HepG2 (cell line): ENCODE data around the gene CHD9. TPM values are rescaled to one million over a fixed set of nuclear protein-coding genes. Genes with fewer than 3 reads are reported as not detected.

Experiments used
- DPF2 ChIP-seq: sonication (generic); formaldehyde crosslinking; IDR thresholded peaks from 2 replicates; pipeline ENCODE4 v1.4.0; 2020; ENCODE audit warnings: mild to moderate bottlenecking, low read depth, missing genetic modification reagents, borderline replicate concordance
- GPN1 ChIP-seq: sonication (generic); formaldehyde crosslinking; IDR thresholded peaks from 2 replicates; pipeline ENCODE4 v1.5.1; 2020; ENCODE audit warnings: missing genetic modification reagents, borderline replicate concordance
- HOXA9 ChIP-seq: sonication (generic); formaldehyde crosslinking; IDR thresholded peaks from 2 replicates; pipeline ENCODE4 v1.8.1; 2022; ENCODE audit warnings: missing genetic modification reagents, mild to moderate bottlenecking, moderate library complexity, borderline replicate concordance
- KDM4B ChIP-seq: sonication (generic); formaldehyde crosslinking; IDR thresholded peaks from 2 replicates; pipeline ENCODE4 v1.4.0; 2020; ENCODE audit warnings: missing genetic modification reagents
- KLF11 ChIP-seq: IDR thresholded peaks from 2 replicates; pipeline ENCODE4 v1.6.1; 2016; ENCODE audit warnings: missing compliant biosample characterization
- MIER3 ChIP-seq: IDR thresholded peaks from 2 replicates; pipeline ENCODE4 v1.6.1; 2016; ENCODE audit warnings: missing compliant biosample characterization, borderline replicate concordance
- NFYC ChIP-seq: IDR thresholded peaks from 2 replicates; pipeline ENCODE4 v1.6.1; 2016; ENCODE audit warnings: missing genetic modification reagents, missing compliant biosample characterization
- NRL ChIP-seq: sonication (generic); formaldehyde crosslinking; IDR thresholded peaks from 2 replicates; pipeline ENCODE4 v1.5.0; 2020; ENCODE audit warnings: missing genetic modification reagents, mild to moderate bottlenecking, moderate library complexity, borderline replicate concordance
- SMARCE1 ChIP-seq: fragments of 450-650 bp; IDR thresholded peaks from 2 replicates; pipeline ENCODE4 v1.6.1; 2017; ENCODE audit warnings: borderline replicate concordance
- TGIF2 ChIP-seq: IDR thresholded peaks from 2 replicates; pipeline ENCODE4 v1.6.1; 2016; ENCODE audit warnings: control low read depth, missing compliant biosample characterization
- ZBTB20 ChIP-seq: sonication (generic); formaldehyde crosslinking; IDR thresholded peaks from 2 replicates; pipeline ENCODE4 v1.8.1; 2023; ENCODE audit warnings: missing genetic modification reagents, low read depth, mild to moderate bottlenecking, borderline replicate concordance
- ZFP1 ChIP-seq: IDR thresholded peaks from 2 replicates; pipeline ENCODE4 v1.6.1; 2016
- ZNF614 ChIP-seq: IDR thresholded peaks from 2 replicates; pipeline ENCODE4 v1.6.1; 2018; ENCODE audit warnings: missing biosample characterization, missing genetic modification reagents, inconsistent platforms, borderline replicate concordance
- ZNF615 ChIP-seq: sonication (generic); formaldehyde crosslinking; IDR thresholded peaks from 2 replicates; pipeline ENCODE4 v1.5.0; 2020; ENCODE audit warnings: mild to moderate bottlenecking, missing genetic modification reagents, borderline replicate concordance
- ZNF773 ChIP-seq: sonication (generic); formaldehyde crosslinking; IDR thresholded peaks from 2 replicates; pipeline ENCODE4 v1.4.0; 2020; ENCODE audit warnings: missing genetic modification reagents, borderline replicate concordance
- ZNF781 ChIP-seq: sonication (generic); formaldehyde crosslinking; IDR thresholded peaks from 2 replicates; pipeline ENCODE4 v1.5.1; 2020; ENCODE audit warnings: borderline replicate concordance, mild to moderate bottlenecking, missing genetic modification reagents; ENCODE audit errors: not compliant biosample characterization
- polyA plus RNA-seq, 8 experiments: library from polyadenylated mRNA; depleted of rRNA in 3 of 8; stranded (reverse) in 7 of 8; unstranded in 1 of 8; fragments of >200 nt; fragmentation: Illumina TruSeq in 4 of 8; extraction: Trizol in 4 of 8; gene quantifications; 2 replicates each; pipeline versions ENCODE4 v1.2.1 to v1.2.3, GENCODE V29; 2011 to 2016; ENCODE audit warnings: low read depth in 4 of 8, missing spikeins in 1 of 8, mixed read lengths in 1 of 8; ENCODE audit not compliant: insufficient read depth in 1 of 8
- total RNA-seq, 5 experiments: library from RNA; depleted of rRNA; stranded (reverse); fragments of >200 nt; fragmentation: Illumina TruSeq; extraction: Trizol; gene quantifications; 2 replicates each; pipeline ENCODE4 v1.2.3, GENCODE V29; 2016; ENCODE audit warnings: low read depth in 1 of 5
- TF ChIP-seq, protein P1 (sequence below): sonication (generic); formaldehyde crosslinking; IDR thresholded peaks from 2 replicates; pipeline ENCODE4 v1.5.0; 2020; ENCODE audit warnings: mild to moderate bottlenecking, missing genetic modification reagents
- TF ChIP-seq, protein P2 (sequence below): sonication (generic); formaldehyde crosslinking; IDR thresholded peaks from 2 replicates; pipeline ENCODE4 v1.4.0; 2020; ENCODE audit warnings: missing genetic modification reagents; ENCODE audit errors: not compliant biosample characterization
- TF ChIP-seq, protein P3 (sequence below): sonication (generic); formaldehyde crosslinking; IDR thresholded peaks from 2 replicates; pipeline ENCODE4 v1.4.0; 2020; ENCODE audit warnings: missing genetic modification reagents
- TF ChIP-seq, protein P4 (sequence below): IDR thresholded peaks from 2 replicates; pipeline ENCODE4 v1.6.1; 2016; ENCODE audit warnings: mild to moderate bottlenecking, missing biosample characterization, missing genetic modification reagents
- TF ChIP-seq, protein P5 (sequence below): sonication (generic); formaldehyde crosslinking; IDR thresholded peaks from 2 replicates; pipeline ENCODE4 v1.5.0; 2020; ENCODE audit warnings: missing genetic modification reagents
- TF ChIP-seq, protein P6 (sequence below): sonication (generic); formaldehyde crosslinking; IDR thresholded peaks from 2 replicates; pipeline ENCODE4 v1.4.0; 2020; ENCODE audit warnings: missing genetic modification reagents, borderline replicate concordance

Gene CHD9
- total and polyA plus RNA-seq, 2 of the 13 experiments (the other 11 are each of a cell fraction or from before 2014, with no cell fraction given): 23.4 to 27.7 TPM

DNA sequence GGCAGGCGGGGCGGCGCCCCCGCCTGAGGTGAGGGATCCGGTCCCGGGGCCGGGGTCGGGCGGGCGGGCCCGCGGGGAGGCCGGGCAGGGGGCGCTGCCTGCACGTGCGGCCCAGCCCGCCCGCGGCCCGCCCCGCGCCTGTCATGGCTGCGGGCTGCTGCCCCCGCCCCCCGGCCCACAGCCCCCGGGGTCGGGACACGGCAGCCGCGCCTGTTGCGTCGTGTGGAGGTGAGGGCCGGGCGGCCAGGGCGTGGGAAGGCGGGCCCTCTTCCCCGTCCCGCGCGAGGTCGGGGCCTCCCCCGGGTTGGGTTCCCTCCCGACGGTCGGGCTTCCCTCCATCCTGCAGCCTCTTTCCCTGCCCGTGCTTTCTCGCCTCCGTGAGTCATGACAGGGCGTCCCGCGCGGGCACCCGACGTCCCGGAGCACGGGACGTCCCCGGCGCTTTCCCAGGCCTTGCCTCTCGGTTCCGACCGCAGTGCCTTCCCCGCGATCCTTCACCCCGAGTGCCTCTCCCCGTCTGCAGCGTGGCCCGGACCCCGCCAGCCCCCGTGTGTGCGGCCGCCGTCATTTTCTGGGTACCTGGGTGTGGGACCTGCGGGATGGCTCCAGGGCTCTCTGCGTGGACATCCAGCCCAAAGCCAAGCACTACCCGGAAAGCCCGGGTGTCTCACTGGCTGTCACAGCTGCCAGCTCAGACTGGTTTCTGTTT, 76.7 kb downstream of the CHD9 start (continued):
- no peak for TF ChIP-seq KDM4B (CRISPR knock-in tag)
- no peak for TF ChIP-seq TGIF2 (CRISPR knock-in tag)
- TF ChIP-seq, protein P1, sequence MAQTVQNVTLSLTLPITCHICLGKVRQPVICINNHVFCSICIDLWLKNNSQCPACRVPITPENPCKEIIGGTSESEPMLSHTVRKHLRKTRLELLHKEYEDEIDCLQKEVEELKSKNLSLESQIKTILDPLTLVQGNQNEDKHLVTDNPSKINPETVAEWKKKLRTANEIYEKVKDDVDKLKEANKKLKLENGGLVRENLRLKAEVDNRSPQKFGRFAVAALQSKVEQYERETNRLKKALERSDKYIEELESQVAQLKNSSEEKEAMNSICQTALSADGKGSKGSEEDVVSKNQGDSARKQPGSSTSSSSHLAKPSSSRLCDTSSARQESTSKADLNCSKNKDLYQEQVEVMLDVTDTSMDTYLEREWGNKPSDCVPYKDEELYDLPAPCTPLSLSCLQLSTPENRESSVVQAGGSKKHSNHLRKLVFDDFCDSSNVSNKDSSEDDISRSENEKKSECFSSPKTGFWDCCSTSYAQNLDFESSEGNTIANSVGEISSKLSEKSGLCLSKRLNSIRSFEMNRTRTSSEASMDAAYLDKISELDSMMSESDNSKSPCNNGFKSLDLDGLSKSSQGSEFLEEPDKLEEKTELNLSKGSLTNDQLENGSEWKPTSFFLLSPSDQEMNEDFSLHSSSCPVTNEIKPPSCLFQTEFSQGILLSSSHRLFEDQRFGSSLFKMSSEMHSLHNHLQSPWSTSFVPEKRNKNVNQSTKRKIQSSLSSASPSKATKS: no peak
- TF ChIP-seq, protein P2, sequence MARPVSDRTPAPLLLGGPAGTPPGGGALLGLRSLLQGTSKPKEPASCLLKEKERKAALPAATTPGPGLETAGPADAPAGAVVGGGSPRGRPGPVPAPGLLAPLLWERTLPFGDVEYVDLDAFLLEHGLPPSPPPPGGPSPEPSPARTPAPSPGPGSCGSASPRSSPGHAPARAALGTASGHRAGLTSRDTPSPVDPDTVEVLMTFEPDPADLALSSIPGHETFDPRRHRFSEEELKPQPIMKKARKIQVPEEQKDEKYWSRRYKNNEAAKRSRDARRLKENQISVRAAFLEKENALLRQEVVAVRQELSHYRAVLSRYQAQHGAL (CRISPR knock-in tag): no peak
- TF ChIP-seq ZFP1 (CRISPR knock-in tag): no peak
- TF ChIP-seq ZBTB20: no peak
- TF ChIP-seq, protein P3, sequence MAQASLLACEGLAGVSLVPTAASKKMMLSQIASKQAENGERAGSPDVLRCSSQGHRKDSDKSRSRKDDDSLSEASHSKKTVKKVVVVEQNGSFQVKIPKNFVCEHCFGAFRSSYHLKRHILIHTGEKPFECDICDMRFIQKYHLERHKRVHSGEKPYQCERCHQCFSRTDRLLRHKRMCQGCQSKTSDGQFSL (CRISPR knock-in tag): no peak
- TF ChIP-seq GPN1 (CRISPR knock-in tag): no peak; the same call in 1 of the 2 replicates
- TF ChIP-seq NRL (CRISPR knock-in tag): 0 out of 2 replicates have a peak, but pooled peaks have one; percentile 71
- no peak for TF ChIP-seq ZNF781 (CRISPR knock-in tag)
- TF ChIP-seq SMARCE1: no peak
- TF ChIP-seq KLF11 (CRISPR knock-in tag): no peak
- TF ChIP-seq, protein P4, sequence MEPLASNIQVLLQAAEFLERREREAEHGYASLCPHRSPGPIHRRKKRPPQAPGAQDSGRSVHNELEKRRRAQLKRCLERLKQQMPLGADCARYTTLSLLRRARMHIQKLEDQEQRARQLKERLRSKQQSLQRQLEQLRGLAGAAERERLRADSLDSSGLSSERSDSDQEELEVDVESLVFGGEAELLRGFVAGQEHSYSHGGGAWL (CRISPR knock-in tag): peak; percentile 77; the same call in 1 of the 2 replicates
- no peak for TF ChIP-seq MIER3
- TF ChIP-seq, protein P5, sequence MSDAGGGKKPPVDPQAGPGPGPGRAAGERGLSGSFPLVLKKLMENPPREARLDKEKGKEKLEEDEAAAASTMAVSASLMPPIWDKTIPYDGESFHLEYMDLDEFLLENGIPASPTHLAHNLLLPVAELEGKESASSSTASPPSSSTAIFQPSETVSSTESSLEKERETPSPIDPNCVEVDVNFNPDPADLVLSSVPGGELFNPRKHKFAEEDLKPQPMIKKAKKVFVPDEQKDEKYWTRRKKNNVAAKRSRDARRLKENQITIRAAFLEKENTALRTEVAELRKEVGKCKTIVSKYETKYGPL (CRISPR knock-in tag): no peak; the same call in 1 of the 2 replicates
- no peak for TF ChIP-seq HOXA9 (CRISPR knock-in tag)
- no peak for TF ChIP-seq DPF2 (CRISPR knock-in tag)
- no peak for TF ChIP-seq ZNF615 (CRISPR knock-in tag)
- TF ChIP-seq ZNF614 (CRISPR knock-in tag): no peak
- no peak for TF ChIP-seq ZNF773 (CRISPR knock-in tag)
- TF ChIP-seq, protein P6, sequence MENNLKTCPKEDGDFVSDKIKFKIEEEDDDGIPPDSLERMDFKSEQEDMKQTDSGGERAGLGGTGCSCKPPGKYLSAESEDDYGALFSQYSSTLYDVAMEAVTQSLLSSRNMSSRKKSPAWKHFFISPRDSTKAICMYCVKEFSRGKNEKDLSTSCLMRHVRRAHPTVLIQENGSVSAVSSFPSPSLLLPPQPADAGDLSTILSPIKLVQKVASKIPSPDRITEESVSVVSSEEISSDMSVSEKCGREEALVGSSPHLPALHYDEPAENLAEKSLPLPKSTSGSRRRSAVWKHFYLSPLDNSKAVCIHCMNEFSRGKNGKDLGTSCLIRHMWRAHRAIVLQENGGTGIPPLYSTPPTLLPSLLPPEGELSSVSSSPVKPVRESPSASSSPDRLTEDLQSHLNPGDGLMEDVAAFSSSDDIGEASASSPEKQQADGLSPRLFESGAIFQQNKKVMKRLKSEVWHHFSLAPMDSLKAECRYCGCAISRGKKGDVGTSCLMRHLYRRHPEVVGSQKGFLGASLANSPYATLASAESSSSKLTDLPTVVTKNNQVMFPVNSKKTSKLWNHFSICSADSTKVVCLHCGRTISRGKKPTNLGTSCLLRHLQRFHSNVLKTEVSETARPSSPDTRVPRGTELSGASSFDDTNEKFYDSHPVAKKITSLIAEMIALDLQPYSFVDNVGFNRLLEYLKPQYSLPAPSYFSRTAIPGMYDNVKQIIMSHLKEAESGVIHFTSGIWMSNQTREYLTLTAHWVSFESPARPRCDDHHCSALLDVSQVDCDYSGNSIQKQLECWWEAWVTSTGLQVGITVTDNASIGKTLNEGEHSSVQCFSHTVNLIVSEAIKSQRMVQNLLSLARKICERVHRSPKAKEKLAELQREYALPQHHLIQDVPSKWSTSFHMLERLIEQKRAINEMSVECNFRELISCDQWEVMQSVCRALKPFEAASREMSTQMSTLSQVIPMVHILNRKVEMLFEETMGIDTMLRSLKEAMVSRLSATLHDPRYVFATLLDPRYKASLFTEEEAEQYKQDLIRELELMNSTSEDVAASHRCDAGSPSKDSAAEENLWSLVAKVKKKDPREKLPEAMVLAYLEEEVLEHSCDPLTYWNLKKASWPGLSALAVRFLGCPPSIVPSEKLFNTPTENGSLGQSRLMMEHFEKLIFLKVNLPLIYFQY (CRISPR knock-in tag): no peak
- no peak for TF ChIP-seq NFYC
